Panc1 (cell line): Measurements from ENCODE around the gene SKAP1. TPM values are rescaled to one million over a fixed set of nuclear protein-coding genes. Genes with fewer than 3 reads are reported as not detected.

Experiments used
- ATAC-seq: fragments of 200-7000 bp; cut with Tn5 transposase; 2 replicates; pipeline ENCODE4 v1.9.1; 2020; ENCODE audit warnings: mild to moderate bottlenecking, moderate library complexity
- BruUV-seq: library from RNA; stranded (reverse); fragments of 400-500 nt; replicated peaks from 2 replicates; lab custom pipeline; 2021; lab: Mats Ljungman, UMichigan
- CTCF ChIA-PET: fragments of 300-600 bp; sonication (Branson Sonifier 250); formaldehyde crosslinking; loops from one replicate; lab custom pipeline; 2022; ENCODE audit warnings: antibody characterized with exemption; lab: Charles Lee
- POLR2A ChIA-PET: fragments of 300-600 bp; sonication (Branson Sonifier 250); formaldehyde crosslinking; loops from one replicate; lab custom pipeline; 2022; ENCODE audit warnings: antibody characterized with exemption; lab: Charles Lee
- DNase-seq: peaks from one replicate; pipeline ENCODE4 v3.0.0-alpha.2; 2010; ENCODE audit warnings: low read depth, low spot score
- H3K27ac ChIP-seq: 2 replicates; pipeline ENCODE4 v1.5.1; 2011; ENCODE audit warnings: mild to moderate bottlenecking, low read length, inconsistent platforms
- H3K27me3 ChIP-seq: fragments of 200-500 bp; sonication (Bioruptor generic); 2 replicates; pipeline ENCODE4 v1.6.0; 2014; ENCODE audit warnings: low read length, inconsistent platforms; ENCODE audit not compliant: control insufficient read depth, insufficient read depth
- H3K36me3 ChIP-seq: fragments of 200-500 bp; sonication (Bioruptor generic); 2 replicates; pipeline ENCODE4 v1.5.1; 2014; ENCODE audit warnings: inconsistent platforms, mild to moderate bottlenecking, low read length, moderate library complexity; ENCODE audit not compliant: control insufficient read depth, insufficient read depth
- H3K4me1 ChIP-seq: 2 replicates; pipeline ENCODE4 v1.5.1; 2011; ENCODE audit warnings: inconsistent platforms, mild to moderate bottlenecking, low read length, moderate library complexity; ENCODE audit not compliant: control insufficient read depth, insufficient read depth
- H3K4me3 ChIP-seq, 2 experiments: 2 replicates each; pipeline ENCODE4 v1.5.1; 2011 to 2012; ENCODE audit warnings: low read depth in 2 of 2, low read length in 2 of 2, mild to moderate bottlenecking in 2 of 2, inconsistent platforms in 1 of 2, moderate library complexity in 1 of 2
- H3K9me3 ChIP-seq: fragments of 200-500 bp; sonication (Bioruptor generic); 2 replicates; pipeline ENCODE4 v1.5.1; 2014; ENCODE audit warnings: low read depth, mild to moderate bottlenecking, inconsistent platforms, low read length, moderate library complexity; ENCODE audit not compliant: control insufficient read depth, insufficient read depth
- CTCF ChIP-seq: fragments of 450-650 bp; IDR thresholded peaks from 2 replicates; pipeline ENCODE4 v1.5.1; 2017; ENCODE audit warnings: mild to moderate bottlenecking
- POLR2AphosphoS5 ChIP-seq: IDR thresholded peaks from 2 replicates; pipeline ENCODE4 v1.6.1; 2012; ENCODE audit warnings: mild to moderate bottlenecking, low read depth, low read length, moderate library complexity
- REST ChIP-seq, 2 experiments: IDR thresholded peaks; 2 replicates each; pipeline ENCODE4 v1.6.1; 2011 to 2012; ENCODE audit warnings: low read depth in 2 of 2, control low read depth in 1 of 2, low read length in 1 of 2, mild to moderate bottlenecking in 1 of 2, moderate library complexity in 1 of 2; ENCODE audit not compliant: insufficient read depth in 1 of 2
- SIN3A ChIP-seq: IDR thresholded peaks from 2 replicates; pipeline ENCODE4 v1.6.1; 2012; ENCODE audit warnings: low read depth, mild to moderate bottlenecking, low read length, moderate library complexity, borderline replicate concordance; ENCODE audit not compliant: insufficient read depth
- TCF7L2 ChIP-seq: IDR thresholded peaks from 2 replicates; pipeline ENCODE4 v1.6.1; 2011; ENCODE audit warnings: mild to moderate bottlenecking, low read depth, low read length, inconsistent platforms
- in situ Hi-C: cut with HindIII; loops from 2 replicates; pipeline ENCODE4 v1.10.0; 2016; ENCODE audit warnings: low sequenced_read_pairs, low pct_unique_long_range_greater_than_20kb
- intact Hi-C: fragments of 100-400 bp; cut with micrococcal nuclease; formaldehyde crosslinking; loops from one replicate; pipeline ENCODE4 v1.10.0; 2022; ENCODE audit not compliant: unreplicated experiment
- total RNA-seq: library from RNA; stranded (reverse); gene quantifications from one replicate; pipeline ENCODE4 v1.2.1, GENCODE V29; 2021; ENCODE audit not compliant: unreplicated experiment

Gene SKAP1
- total RNA-seq, 1 experiment from 2014 or later = 0.90 TPM

GRCh38 chr17:48276776-48277175, 153.2 kb downstream of the SKAP1 start:
- in situ Hi-C loops = no loop called here

DNA sequence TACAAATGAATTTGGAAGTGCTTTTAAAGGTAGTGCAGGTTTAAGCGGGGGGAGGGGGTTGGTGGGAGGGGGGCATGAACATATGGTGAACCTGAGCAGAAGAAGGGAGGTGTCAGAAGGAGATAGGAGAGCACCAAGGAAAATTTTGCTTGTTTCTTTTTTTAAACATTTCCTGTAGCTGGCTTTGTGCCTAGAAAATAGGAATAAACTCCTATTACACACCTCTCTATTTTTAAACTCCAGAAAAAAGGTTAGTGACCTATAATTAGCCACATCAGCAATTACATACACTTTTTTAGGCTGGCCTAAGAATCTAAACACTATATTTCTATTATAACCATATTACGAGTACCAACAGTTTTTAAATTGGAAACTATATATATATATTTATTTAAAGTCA, 159.1 kb downstream of the SKAP1 start:
- ChIA-PET CTCF (no interaction called here), POLR2A (no interaction called here)
- BruUV-seq = no TSS peak
- peaks cover 3% of the 10 kb centered on the region; the same call in 1 of the 2 replicates for H3K4me1 ChIP-seq
- H3K4me3 ChIP-seq = no peak overlapping the region
- H3K9me3 ChIP-seq = no peaks in the 10 kb centered on the region
- no peak for DNase-seq
- H3K27me3 ChIP-seq = no peaks in the 10 kb centered on the region
- TF ChIP-seq SIN3A (no peak), TCF7L2 (no peak), REST (IDR thresholded peaks at IDR 0.05; ENCODE audit: insufficient read depth in 1 of 2, low read depth in 2 of 2, low read length in 1 of 2) (no peak), CTCF (no peak), POLR2AphosphoS5 (no peak)
- intact Hi-C loops = no loop called here
- ATAC-seq = no peak
- H3K27ac ChIP-seq = no peak overlapping the region
- no peaks in the 10 kb centered on the region for H3K36me3 ChIP-seq
- in situ Hi-C loops = no loop called here

More at GRCh38 chr17:48276776-48277175, 153.2 kb downstream of the SKAP1 start:
- no peaks in the 10 kb centered on the region for H3K4me1 ChIP-seq
- no peak for TF ChIP-seq POLR2AphosphoS5
- no peak for TF ChIP-seq CTCF
- TF ChIP-seq TCF7L2 = no peak
- TF ChIP-seq SIN3A = no peak
- no peak for TF ChIP-seq REST (IDR thresholded peaks at IDR 0.05; ENCODE audit: insufficient read depth in 1 of 2, low read depth in 2 of 2, low read length in 1 of 2)
- BruUV-seq = no TSS peak
- DNase-seq (no peak), ATAC-seq (no peak)
- intact Hi-C loops = no loop called here
- POLR2A ChIA-PET = no interaction called here
- H3K27ac ChIP-seq = no peak overlapping the region
- no peak overlapping the region for H3K4me3 ChIP-seq
- H3K27me3 ChIP-seq = no peaks in the 10 kb centered on the region
- CTCF ChIA-PET = no interaction called here
- H3K36me3 ChIP-seq = no peaks in the 10 kb centered on the region
- H3K9me3 ChIP-seq = no peaks in the 10 kb centered on the region
